HEK293 (cell line): ENCODE measurements around the gene CRB2.

ENCODE experiments used
- CTCF ChIA-PET: fragments of 350-600 bp; formaldehyde crosslinking; extraction: SDS; loops from one replicate; lab custom pipeline; 2021; ENCODE audit warnings: antibody characterized with exemption; lab: Yijun Ruan, JAX
- POLR2A ChIA-PET: fragments of 300-600 bp; formaldehyde crosslinking; extraction: SDS; loops from one replicate; lab custom pipeline; 2020; ENCODE audit warnings: antibody characterized with exemption, inconsistent platforms; lab: Yijun Ruan, JAX
- H3K27ac ChIP-seq: fragments of 200-500 bp; sonication (Bioruptor generic); 2 replicates; pipeline ENCODE4 v1.5.1; 2014; ENCODE audit warnings: low read depth, low read length, control low read depth, inconsistent platforms; ENCODE audit errors: extremely low read depth
- H3K36me3 ChIP-seq, 2 experiments: fragments of 200-500 bp in 1 of 2; sonication (Bioruptor generic) in 1 of 2; 1 replicate in 1 of 2; 2 replicates in 1 of 2; pipeline ENCODE4 v1.5.1; 2014 to 2017; ENCODE audit warnings: inconsistent platforms in 2 of 2, low read length in 2 of 2; ENCODE audit not compliant: control insufficient read depth in 2 of 2, insufficient read depth in 1 of 2
- H3K4me1 ChIP-seq: fragments of 200-500 bp; sonication (Bioruptor generic); 2 replicates; pipeline ENCODE4 v1.5.1; 2014; ENCODE audit warnings: mild to moderate bottlenecking, low read length, inconsistent platforms; ENCODE audit not compliant: control insufficient read depth, insufficient read depth
- H3K4me3 ChIP-seq: 2 replicates; pipeline ENCODE4 v1.5.1; 2011; ENCODE audit warnings: low read depth, mild to moderate bottlenecking, control low read depth, low read length, moderate library complexity
- H3K9me3 ChIP-seq: fragments of 200-500 bp; sonication (Bioruptor generic); 2 replicates; pipeline ENCODE4 v1.5.1; 2014; ENCODE audit warnings: low read depth, low read length, inconsistent platforms; ENCODE audit not compliant: control insufficient read depth, insufficient read depth
- GLI2 ChIP-seq: fragments of 450-650 bp; formaldehyde crosslinking; IDR thresholded peaks from 2 replicates; pipeline ENCODE4; 2017; ENCODE audit warnings: missing biosample characterization, missing genetic modification characterization, low read depth, borderline replicate concordance
- ZBTB17 ChIP-seq: fragments of 450-650 bp; formaldehyde crosslinking; IDR thresholded peaks from 2 replicates; pipeline ENCODE4 v1.5.1; 2016; ENCODE audit warnings: missing biosample characterization, missing genetic modification characterization
- ZNF292 ChIP-seq: fragments of 450-650 bp; formaldehyde crosslinking; IDR thresholded peaks from 2 replicates; pipeline ENCODE4 v1.5.1; 2016; ENCODE audit warnings: low read depth, missing biosample characterization, missing genetic modification characterization, borderline replicate concordance
- ZNF416 ChIP-seq: fragments of 450-650 bp; formaldehyde crosslinking; IDR thresholded peaks from 2 replicates; pipeline ENCODE4 v1.5.1; 2016; ENCODE audit warnings: missing biosample characterization, missing genetic modification characterization
- ZNF473 ChIP-seq: fragments of 450-650 bp; formaldehyde crosslinking; IDR thresholded peaks from 2 replicates; pipeline ENCODE4 v1.5.1; 2017; ENCODE audit warnings: missing biosample characterization, missing genetic modification characterization
- ZNF514 ChIP-seq: fragments of 450-650 bp; formaldehyde crosslinking; IDR thresholded peaks from 2 replicates; pipeline ENCODE4 v1.5.1; 2016; ENCODE audit warnings: missing biosample characterization, missing genetic modification characterization
- ZNF529 ChIP-seq: fragments of 450-650 bp; formaldehyde crosslinking; IDR thresholded peaks from 2 replicates; pipeline ENCODE4 v1.5.1; 2017; ENCODE audit warnings: missing genetic modification characterization, missing biosample characterization; ENCODE audit not compliant: insufficient replicate concordance
- ZNF561 ChIP-seq: fragments of 450-650 bp; IDR thresholded peaks from 2 replicates; pipeline ENCODE4 v1.5.1; 2018; ENCODE audit warnings: missing biosample characterization, missing genetic modification characterization, borderline replicate concordance
- ZNF600 ChIP-seq: fragments of 450-650 bp; formaldehyde crosslinking; IDR thresholded peaks from 2 replicates; pipeline ENCODE4 v1.5.1; 2016; ENCODE audit warnings: missing biosample characterization, missing genetic modification characterization
- ZNF610 ChIP-seq: fragments of 450-650 bp; formaldehyde crosslinking; IDR thresholded peaks from 2 replicates; pipeline ENCODE4 v1.5.1; 2016; ENCODE audit warnings: missing biosample characterization, missing genetic modification characterization, borderline replicate concordance
- ZNF626 ChIP-seq: fragments of 450-650 bp; sonication (Bioruptor Pico); formaldehyde crosslinking; IDR thresholded peaks from 2 replicates; pipeline ENCODE4 v1.5.1; 2018; ENCODE audit warnings: missing biosample characterization, missing genetic modification characterization, inconsistent platforms
- ZNF629 ChIP-seq: fragments of 450-650 bp; formaldehyde crosslinking; IDR thresholded peaks from 2 replicates; pipeline ENCODE4 v1.5.1; 2017; ENCODE audit warnings: missing biosample characterization, missing genetic modification characterization
- ZNF776 ChIP-seq: fragments of 450-650 bp; formaldehyde crosslinking; IDR thresholded peaks from 2 replicates; pipeline ENCODE4 v1.5.0; 2017; ENCODE audit warnings: missing biosample characterization, missing genetic modification characterization, borderline replicate concordance
- ZXDB ChIP-seq: fragments of 450-650 bp; formaldehyde crosslinking; IDR thresholded peaks from 2 replicates; pipeline ENCODE4 v1.5.1; 2016; ENCODE audit warnings: missing biosample characterization, missing genetic modification characterization
- TF ChIP-seq, protein P1 (sequence below): fragments of 450-650 bp; formaldehyde crosslinking; IDR thresholded peaks from 2 replicates; pipeline ENCODE4 v1.5.1; 2016; ENCODE audit warnings: missing biosample characterization, missing genetic modification characterization
- TF ChIP-seq, protein P2 (sequence below): fragments of 450-650 bp; formaldehyde crosslinking; IDR thresholded peaks from 2 replicates; pipeline ENCODE4 v1.5.1; 2017; ENCODE audit warnings: missing biosample characterization, missing genetic modification characterization
- TF ChIP-seq, protein P3 (sequence below): fragments of 450-650 bp; formaldehyde crosslinking; IDR thresholded peaks from 2 replicates; pipeline ENCODE4 v1.5.1; 2016; ENCODE audit warnings: missing biosample characterization, missing genetic modification characterization
- TF ChIP-seq, protein P4 (sequence below): fragments of 450-650 bp; formaldehyde crosslinking; IDR thresholded peaks from 2 replicates; pipeline ENCODE4 v1.5.1; 2016; ENCODE audit warnings: missing biosample characterization, missing genetic modification characterization

CRB2 gene

DNA sequence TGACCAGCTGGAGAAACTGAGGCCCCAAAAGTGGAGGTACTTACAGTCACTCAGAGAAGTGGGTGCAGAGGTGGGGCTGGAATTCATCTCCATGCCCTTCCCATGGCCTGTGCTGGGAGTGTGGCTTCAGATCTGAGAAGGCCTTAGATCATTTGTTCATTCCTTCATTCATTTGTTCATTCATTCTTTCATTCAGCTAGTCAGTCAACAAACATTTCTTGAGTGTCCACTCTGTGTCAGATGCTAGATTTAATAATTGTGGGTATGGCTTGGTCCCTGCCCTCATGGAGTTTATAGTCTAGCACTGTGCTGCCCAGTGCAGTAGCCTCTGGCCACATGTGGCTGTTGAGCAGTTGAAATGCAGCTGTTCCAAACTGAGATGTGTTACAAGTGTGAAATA lies 19.0 kb upstream of the CRB2 start:
- H3K36me3 ChIP-seq = no peaks in the 10 kb centered on the region
- H3K9me3 ChIP-seq = no peaks in the 10 kb centered on the region
- H3K4me1 ChIP-seq = no peaks in the 10 kb centered on the region
- TF ChIP-seq ZNF514 = no peak
- TF ChIP-seq, protein P1, sequence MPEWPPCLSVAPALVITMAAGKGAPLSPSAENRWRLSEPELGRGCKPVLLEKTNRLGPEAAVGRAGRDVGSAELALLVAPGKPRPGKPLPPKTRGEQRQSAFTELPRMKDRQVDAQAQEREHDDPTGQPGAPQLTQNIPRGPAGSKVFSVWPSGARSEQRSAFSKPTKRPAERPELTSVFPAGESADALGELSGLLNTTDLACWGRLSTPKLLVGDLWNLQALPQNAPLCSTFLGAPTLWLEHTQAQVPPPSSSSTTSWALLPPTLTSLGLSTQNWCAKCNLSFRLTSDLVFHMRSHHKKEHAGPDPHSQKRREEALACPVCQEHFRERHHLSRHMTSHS (tag by site-specific recombination) = no peak
- TF ChIP-seq GLI2 (tag by site-specific recombination) = no peak
- no peak for TF ChIP-seq ZNF561
- no peak for TF ChIP-seq ZNF529 (tag by site-specific recombination)
- no peak for TF ChIP-seq ZNF776
- no peak for TF ChIP-seq ZNF610 (tag by site-specific recombination)
- no peak for TF ChIP-seq ZNF473 (tag by site-specific recombination)
- TF ChIP-seq, protein P2, sequence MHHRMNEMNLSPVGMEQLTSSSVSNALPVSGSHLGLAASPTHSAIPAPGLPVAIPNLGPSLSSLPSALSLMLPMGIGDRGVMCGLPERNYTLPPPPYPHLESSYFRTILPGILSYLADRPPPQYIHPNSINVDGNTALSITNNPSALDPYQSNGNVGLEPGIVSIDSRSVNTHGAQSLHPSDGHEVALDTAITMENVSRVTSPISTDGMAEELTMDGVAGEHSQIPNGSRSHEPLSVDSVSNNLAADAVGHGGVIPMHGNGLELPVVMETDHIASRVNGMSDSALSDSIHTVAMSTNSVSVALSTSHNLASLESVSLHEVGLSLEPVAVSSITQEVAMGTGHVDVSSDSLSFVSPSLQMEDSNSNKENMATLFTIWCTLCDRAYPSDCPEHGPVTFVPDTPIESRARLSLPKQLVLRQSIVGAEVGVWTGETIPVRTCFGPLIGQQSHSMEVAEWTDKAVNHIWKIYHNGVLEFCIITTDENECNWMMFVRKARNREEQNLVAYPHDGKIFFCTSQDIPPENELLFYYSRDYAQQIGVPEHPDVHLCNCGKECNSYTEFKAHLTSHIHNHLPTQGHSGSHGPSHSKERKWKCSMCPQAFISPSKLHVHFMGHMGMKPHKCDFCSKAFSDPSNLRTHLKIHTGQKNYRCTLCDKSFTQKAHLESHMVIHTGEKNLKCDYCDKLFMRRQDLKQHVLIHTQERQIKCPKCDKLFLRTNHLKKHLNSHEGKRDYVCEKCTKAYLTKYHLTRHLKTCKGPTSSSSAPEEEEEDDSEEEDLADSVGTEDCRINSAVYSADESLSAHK (tag by site-specific recombination) = no peak
- no peak for TF ChIP-seq ZBTB17 (tag by site-specific recombination)
- TF ChIP-seq ZNF626 (tag by site-specific recombination) = no peak
- TF ChIP-seq ZNF629 = no peak
- no peak for TF ChIP-seq ZXDB (tag by site-specific recombination)
- TF ChIP-seq, protein P3, sequence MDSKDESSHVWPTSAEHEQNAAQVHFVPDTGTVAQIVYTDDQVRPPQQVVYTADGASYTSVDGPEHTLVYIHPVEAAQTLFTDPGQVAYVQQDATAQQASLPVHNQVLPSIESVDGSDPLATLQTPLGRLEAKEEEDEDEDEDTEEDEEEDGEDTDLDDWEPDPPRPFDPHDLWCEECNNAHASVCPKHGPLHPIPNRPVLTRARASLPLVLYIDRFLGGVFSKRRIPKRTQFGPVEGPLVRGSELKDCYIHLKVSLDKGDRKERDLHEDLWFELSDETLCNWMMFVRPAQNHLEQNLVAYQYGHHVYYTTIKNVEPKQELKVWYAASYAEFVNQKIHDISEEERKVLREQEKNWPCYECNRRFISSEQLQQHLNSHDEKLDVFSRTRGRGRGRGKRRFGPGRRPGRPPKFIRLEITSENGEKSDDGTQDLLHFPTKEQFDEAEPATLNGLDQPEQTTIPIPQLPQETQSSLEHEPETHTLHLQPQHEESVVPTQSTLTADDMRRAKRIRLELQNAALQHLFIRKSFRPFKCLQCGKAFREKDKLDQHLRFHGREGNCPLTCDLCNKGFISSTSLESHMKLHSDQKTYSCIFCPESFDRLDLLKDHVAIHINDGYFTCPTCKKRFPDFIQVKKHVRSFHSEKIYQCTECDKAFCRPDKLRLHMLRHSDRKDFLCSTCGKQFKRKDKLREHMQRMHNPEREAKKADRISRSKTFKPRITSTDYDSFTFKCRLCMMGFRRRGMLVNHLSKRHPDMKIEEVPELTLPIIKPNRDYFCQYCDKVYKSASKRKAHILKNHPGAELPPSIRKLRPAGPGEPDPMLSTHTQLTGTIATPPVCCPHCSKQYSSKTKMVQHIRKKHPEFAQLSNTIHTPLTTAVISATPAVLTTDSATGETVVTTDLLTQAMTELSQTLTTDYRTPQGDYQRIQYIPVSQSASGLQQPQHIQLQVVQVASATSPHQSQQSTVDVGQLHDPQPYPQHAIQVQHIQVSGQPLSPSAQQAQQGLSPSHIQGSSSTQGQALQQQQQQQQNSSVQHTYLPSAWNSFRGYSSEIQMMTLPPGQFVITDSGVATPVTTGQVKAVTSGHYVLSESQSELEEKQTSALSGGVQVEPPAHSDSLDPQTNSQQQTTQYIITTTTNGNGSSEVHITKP (tag by site-specific recombination) = no peak
- TF ChIP-seq ZNF292 (tag by site-specific recombination) = no peak
- TF ChIP-seq ZNF416 (tag by site-specific recombination) = no peak
- no peak for TF ChIP-seq ZNF600 (tag by site-specific recombination)
- H3K4me3 ChIP-seq = no peak overlapping the region
- ChIA-PET CTCF (interaction anchor here (1.0 to 3.0 kb wide), 2 partner anchors 13 to 114 kb away, joined by 5 to 11 read pairs; no protein-coding TSS in a partner anchor), POLR2A (interaction anchor here (0.5 kb wide), 1 partner anchor 139 kb away, joined by 3 read pairs; no protein-coding TSS in a partner anchor)
- no peak overlapping the region for H3K27ac ChIP-seq

DNA sequence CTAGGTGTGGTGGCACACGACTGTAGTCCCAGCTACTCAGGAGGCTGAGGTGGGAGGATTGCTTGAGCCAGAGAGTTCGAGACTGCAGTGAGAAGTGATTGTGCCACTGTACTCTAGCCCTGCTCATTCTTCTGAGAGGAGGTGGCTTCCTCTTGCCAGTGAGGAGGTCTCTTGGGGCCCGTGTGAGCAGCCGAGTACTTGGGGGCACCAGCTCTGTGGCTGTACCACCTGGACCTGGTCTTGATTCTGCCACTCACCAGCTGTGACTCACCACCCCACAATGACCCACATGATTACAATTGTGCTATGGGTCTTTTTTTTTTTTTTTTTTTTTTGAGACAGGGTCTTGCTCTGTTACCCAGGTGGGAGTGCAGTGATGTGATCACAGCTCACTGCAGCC lies 18.0 kb upstream of the CRB2 start:
- H3K36me3 ChIP-seq = no peaks in the 10 kb centered on the region
- no peak overlapping the region for H3K4me3 ChIP-seq
- TF ChIP-seq, protein P4, sequence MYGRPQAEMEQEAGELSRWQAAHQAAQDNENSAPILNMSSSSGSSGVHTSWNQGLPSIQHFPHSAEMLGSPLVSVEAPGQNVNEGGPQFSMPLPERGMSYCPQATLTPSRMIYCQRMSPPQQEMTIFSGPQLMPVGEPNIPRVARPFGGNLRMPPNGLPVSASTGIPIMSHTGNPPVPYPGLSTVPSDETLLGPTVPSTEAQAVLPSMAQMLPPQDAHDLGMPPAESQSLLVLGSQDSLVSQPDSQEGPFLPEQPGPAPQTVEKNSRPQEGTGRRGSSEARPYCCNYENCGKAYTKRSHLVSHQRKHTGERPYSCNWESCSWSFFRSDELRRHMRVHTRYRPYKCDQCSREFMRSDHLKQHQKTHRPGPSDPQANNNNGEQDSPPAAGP (tag by site-specific recombination) = no peak
- no peaks in the 10 kb centered on the region for H3K9me3 ChIP-seq
- ChIA-PET CTCF (interaction anchor here (0.7 to 3.0 kb wide), 3 partner anchors 12 to 206 kb away, joined by 3 to 11 read pairs (median 3); partner anchors contain the start of gene CRB2), POLR2A (no interaction called here)
- no peaks in the 10 kb centered on the region for H3K4me1 ChIP-seq
- H3K27ac ChIP-seq = no peak overlapping the region
